ENCODE measurements around the gene SEC61A1.

- TF ChIP-seq CTCF (IDR thresholded peaks at IDR 0.05; ENCODE audit: low read length) (no peak), EZH2 (IDR thresholded peaks at IDR 0.05; ENCODE audit: borderline replicate concordance, low read length) (no peak)
Measured at GRCh38 chr3:128070898-128071591, 18.8 kb downstream of the SEC61A1 start.
